K562 (cell line): ENCODE measurements around the gene SIRT2. TPM values are rescaled to one million over a fixed set of nuclear protein-coding genes. Genes with fewer than 3 reads are reported as not detected.
A peak's percentile ranks its signal among the peaks of the same experiment; 100 is the strongest.

Experiments used
- ASH1L ChIP-seq: fragments of 450-650 bp; IDR thresholded peaks from 2 replicates; pipeline ENCODE4 v1.6.1; 2018; ENCODE audit warnings: borderline replicate concordance, mild to moderate bottlenecking, low read depth; ENCODE audit not compliant: partially characterized antibody
- DLX4 ChIP-seq: fragments of 250-450 bp; sonication (Bioruptor Pico); IDR thresholded peaks from 2 replicates; pipeline ENCODE4 v1.6.1; 2021; ENCODE audit warnings: mild to moderate bottlenecking
- ELK1 ChIP-seq: sonication (generic); formaldehyde crosslinking; IDR thresholded peaks from 2 replicates; pipeline ENCODE4 v1.8.1; 2022; ENCODE audit warnings: missing genetic modification reagents
- ETS2 ChIP-seq: IDR thresholded peaks from 2 replicates; pipeline ENCODE4 v1.6.1; 2016; ENCODE audit warnings: borderline replicate concordance, missing genetic modification characterization, mild to moderate bottlenecking, moderate library complexity, missing compliant biosample characterization; ENCODE audit not compliant: poor library complexity, severe bottlenecking
- GATAD2A ChIP-seq: fragments of 450-650 bp; IDR thresholded peaks from 2 replicates; pipeline ENCODE4 v1.6.1; 2017
- GTF2E2 ChIP-seq: fragments of 200-800 bp; sonication (Bioruptor generic); IDR thresholded peaks from 2 replicates; pipeline ENCODE4 v1.6.1; 2016; ENCODE audit warnings: missing genetic modification characterization, missing compliant biosample characterization
- NCOA4 ChIP-seq: fragments of 450-650 bp; IDR thresholded peaks from 2 replicates; pipeline ENCODE4 v1.6.1; 2018; ENCODE audit warnings: mild to moderate bottlenecking; ENCODE audit not compliant: partially characterized antibody
- RBBP5 ChIP-seq: fragments of 200-600 bp; sonication (generic); IDR thresholded peaks from 2 replicates; pipeline ENCODE4 v1.6.1; 2012; ENCODE audit warnings: borderline replicate concordance, mild to moderate bottlenecking, low read length, control low read depth, inconsistent platforms; ENCODE audit not compliant: insufficient read depth, poor library complexity, severe bottlenecking
- RBM39 ChIP-seq: fragments of 200-400 bp; formaldehyde crosslinking; optimal IDR thresholded peaks from 2 replicates; pipeline ENCODE3; 2018; ENCODE audit warnings: low read depth, low read length
- SMARCA4 ChIP-seq: fragments of 450-650 bp; IDR thresholded peaks from 2 replicates; pipeline ENCODE4 v1.6.1; 2016
- U2AF2 ChIP-seq: fragments of 200-400 bp; formaldehyde crosslinking; optimal IDR thresholded peaks from 2 replicates; pipeline ENCODE3; 2017; ENCODE audit warnings: low read depth, mild to moderate bottlenecking, low read length
- ZC3H4 ChIP-seq: sonication (generic); formaldehyde crosslinking; IDR thresholded peaks from 2 replicates; pipeline ENCODE4 v1.9.0; 2021; ENCODE audit warnings: missing genetic modification reagents, borderline replicate concordance
- ZFP36 ChIP-seq: fragments of 150-350 bp; IDR thresholded peaks from 2 replicates; pipeline ENCODE4 v1.6.1; 2018; ENCODE audit warnings: low read length, low read depth; ENCODE audit not compliant: partially characterized antibody
- ZNF146 ChIP-seq: IDR thresholded peaks from one replicate; pipeline ENCODE4 v1.6.1; 2018; ENCODE audit warnings: missing compliant biosample characterization; ENCODE audit not compliant: unreplicated experiment
- ZNF507 ChIP-seq: conservative IDR thresholded peaks from 2 replicates; pipeline ENCODE4 v1.6.1; 2017; ENCODE audit warnings: missing genetic modification characterization, missing compliant biosample characterization
- ZNF551 ChIP-seq: fragments of 250-450 bp; sonication (Bioruptor Pico); IDR thresholded peaks from 2 replicates; pipeline ENCODE4 v1.5.0; 2021; ENCODE audit warnings: mild to moderate bottlenecking, moderate library complexity
- polyA plus RNA-seq, 8 experiments: library from polyadenylated mRNA; depleted of rRNA in 4 of 8; stranded (reverse) in 5 of 8; unstranded in 3 of 8; fragments of >200 nt; fragmentation: Nextera tagmentation in 2 of 8; fragmentation: Illumina TruSeq in 1 of 8; extraction: Ambion mirVana in 2 of 8; extraction: Trizol in 1 of 8; gene quantifications; 2 replicates each; pipeline versions ENCODE4 v1.2.1 to v1.2.3, GENCODE V29; 2011 to 2014; ENCODE audit warnings: inconsistent platforms in 1 of 8, missing spikeins in 1 of 8
- total RNA-seq, 7 experiments: library from RNA; depleted of rRNA in 6 of 7; stranded (reverse); fragments of >200 nt in 6 of 7; fragmentation: Illumina TruSeq in 2 of 7; extraction: Trizol in 2 of 7; gene quantifications; 2 replicates each; pipeline versions ENCODE4 v1.2.1 to v1.2.3, GENCODE V29; 2011 to 2021; ENCODE audit warnings: low replicate concordance in 1 of 7
- TF ChIP-seq, protein P1 (sequence below), 2 experiments: fragments of 450-650 bp; IDR thresholded peaks; 2 replicates each; pipeline ENCODE4 v1.6.1; 2016; ENCODE audit warnings: mild to moderate bottlenecking in 2 of 2, borderline replicate concordance in 1 of 2, low read depth in 1 of 2, moderate library complexity in 1 of 2

SIRT2 gene
- total and polyA plus RNA-seq, 9 of the 15 experiments (the other 6 are each of a cell fraction or from before 2014, with no cell fraction given), result 2.3 to 35.2 (median 22.9) TPM

GRCh38 chr19:38851622-38852230, 47.7 kb downstream of the SIRT2 start (continued):
- TF ChIP-seq GTF2E2 (tag) (peak; percentile 14; the same call in 1 of the 2 replicates), NCOA4 (no peak), GATAD2A (no peak), ETS2 (tag) (no peak), ZNF551 (CRISPR knock-in tag) (no peak), ZC3H4 (no peak), ZNF146 (no peak), SMARCA4 (peak; percentile 52; the same call in 1 of the 2 replicates), ZFP36 (no peak), U2AF2 (no peak), RBBP5 (peak; percentile 6), ASH1L (no peak), ZNF507 (tag) (no peak), DLX4 (CRISPR knock-in tag) (no peak), ELK1 (CRISPR knock-in tag) (no peak), RBM39 (no peak)
- TF ChIP-seq, protein P1, sequence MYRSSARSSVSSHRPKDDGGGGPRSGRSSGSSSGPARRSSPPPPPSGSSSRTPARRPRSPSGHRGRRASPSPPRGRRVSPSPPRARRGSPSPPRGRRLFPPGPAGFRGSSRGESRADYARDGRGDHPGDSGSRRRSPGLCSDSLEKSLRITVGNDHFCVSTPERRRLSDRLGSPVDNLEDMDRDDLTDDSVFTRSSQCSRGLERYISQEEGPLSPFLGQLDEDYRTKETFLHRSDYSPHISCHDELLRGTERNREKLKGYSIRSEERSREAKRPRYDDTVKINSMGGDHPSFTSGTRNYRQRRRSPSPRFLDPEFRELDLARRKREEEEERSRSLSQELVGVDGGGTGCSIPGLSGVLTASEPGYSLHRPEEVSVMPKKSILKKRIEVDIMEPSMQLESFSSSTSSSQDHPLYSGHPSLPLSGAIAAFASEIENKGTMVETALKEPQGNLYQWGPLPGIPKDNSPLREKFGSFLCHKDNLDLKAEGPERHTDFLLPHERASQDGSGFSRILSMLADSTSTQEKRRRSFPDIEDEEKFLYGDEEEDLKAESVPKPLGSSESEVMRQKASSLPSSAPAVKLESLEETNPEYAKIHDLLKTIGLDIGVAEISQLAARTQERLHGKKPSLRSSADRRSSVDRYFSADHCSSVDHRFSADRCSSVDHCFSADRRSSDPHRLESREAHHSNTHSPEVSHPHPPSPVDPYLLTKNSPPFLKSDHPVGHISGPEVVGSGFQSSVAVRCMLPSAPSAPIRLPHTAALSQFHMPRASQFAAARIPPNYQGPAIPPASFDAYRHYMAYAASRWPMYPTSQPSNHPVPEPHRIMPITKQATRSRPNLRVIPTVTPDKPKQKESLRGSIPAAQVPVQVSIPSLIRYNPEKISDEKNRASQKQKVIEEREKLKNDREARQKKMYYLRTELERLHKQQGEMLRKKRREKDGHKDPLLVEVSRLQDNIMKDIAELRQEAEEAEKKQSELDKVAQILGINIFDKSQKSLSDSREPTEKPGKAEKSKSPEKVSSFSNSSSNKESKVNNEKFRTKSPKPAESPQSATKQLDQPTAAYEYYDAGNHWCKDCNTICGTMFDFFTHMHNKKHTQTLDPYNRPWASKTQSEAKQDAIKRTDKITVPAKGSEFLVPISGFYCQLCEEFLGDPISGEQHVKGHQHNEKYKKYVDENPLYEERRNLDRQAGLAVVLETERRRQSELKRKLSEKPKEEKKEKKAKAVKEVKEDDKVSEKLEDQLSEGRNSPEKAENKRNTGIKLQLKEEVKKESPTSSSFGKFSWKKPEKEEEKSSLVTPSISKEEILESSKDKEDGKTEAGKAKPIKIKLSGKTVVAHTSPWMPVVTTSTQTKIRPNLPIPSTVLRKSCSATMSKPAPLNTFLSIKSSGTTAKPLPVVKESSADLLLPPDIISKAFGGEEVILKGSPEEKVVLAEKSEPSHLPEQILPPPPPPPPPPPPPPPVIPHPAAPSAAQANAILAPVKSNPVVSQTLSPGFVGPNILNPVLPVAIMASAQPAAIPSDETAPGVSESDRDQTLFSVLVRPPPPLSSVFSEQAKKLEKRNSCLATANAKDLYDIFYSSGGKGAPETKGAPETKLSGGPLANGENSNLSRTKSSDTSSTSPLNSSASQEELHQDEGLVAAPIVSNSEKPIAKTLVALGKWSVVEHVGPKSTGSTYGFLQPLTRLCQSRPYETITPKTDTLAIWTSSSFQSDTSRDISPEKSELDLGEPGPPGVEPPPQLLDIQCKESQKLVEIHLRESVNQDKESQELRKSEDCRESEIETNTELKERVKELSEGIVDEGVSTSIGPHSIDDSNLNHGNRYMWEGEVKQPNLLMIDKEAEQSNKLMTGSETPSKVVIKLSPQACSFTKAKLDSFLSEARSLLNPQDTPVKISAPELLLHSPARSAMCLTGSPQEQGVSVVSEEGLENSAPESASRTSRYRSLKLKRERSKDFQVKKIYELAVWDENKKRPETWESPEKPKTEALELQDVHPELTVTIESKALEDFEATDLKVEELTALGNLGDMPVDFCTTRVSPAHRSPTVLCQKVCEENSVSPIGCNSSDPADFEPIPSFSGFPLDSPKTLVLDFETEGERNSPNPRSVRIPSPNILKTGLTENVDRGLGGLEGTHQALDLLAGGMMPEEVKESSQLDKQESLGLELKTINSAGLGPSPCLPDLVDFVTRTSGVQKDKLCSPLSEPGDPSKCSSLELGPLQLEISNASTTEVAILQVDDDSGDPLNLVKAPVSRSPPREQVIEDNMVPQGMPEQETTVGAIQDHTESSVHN (IDR thresholded peaks at IDR 0.05; ENCODE audit: borderline replicate concordance in 1 of 2, low read depth in 1 of 2), result no peak
